AG04449 (cell line): Measurements from ENCODE around the gene PTPN23.

ENCODE experiments used
- CTCF ChIA-PET: fragments of 350-600 bp; formaldehyde crosslinking; extraction: SDS; loops from one replicate; lab custom pipeline; 2021; ENCODE audit warnings: antibody characterized with exemption; lab: Yijun Ruan, JAX
- POLR2A ChIA-PET: fragments of 400-600, 350-600 bp; formaldehyde crosslinking; extraction: SDS; loops from one replicate; lab custom pipeline; 2020; ENCODE audit warnings: antibody characterized with exemption, inconsistent platforms; lab: Yijun Ruan, JAX
- DNase-seq: peaks from one replicate; pipeline ENCODE4 v3.0.0-alpha.2; 2010; ENCODE audit warnings: low read depth, low spot score
- H3K4me3 ChIP-seq: 2 replicates; pipeline ENCODE4 v1.5.1; 2011; ENCODE audit warnings: low read depth, mild to moderate bottlenecking, control low read depth, low read length
- CTCF ChIP-seq: IDR thresholded peaks from one replicate; pipeline ENCODE4 v1.5.1; 2011; ENCODE audit warnings: mild to moderate bottlenecking, moderate library complexity, low read length, control low read depth, inconsistent platforms; ENCODE audit not compliant: insufficient read depth; ENCODE audit errors: missing control alignments

The PTPN23 gene

DNA sequence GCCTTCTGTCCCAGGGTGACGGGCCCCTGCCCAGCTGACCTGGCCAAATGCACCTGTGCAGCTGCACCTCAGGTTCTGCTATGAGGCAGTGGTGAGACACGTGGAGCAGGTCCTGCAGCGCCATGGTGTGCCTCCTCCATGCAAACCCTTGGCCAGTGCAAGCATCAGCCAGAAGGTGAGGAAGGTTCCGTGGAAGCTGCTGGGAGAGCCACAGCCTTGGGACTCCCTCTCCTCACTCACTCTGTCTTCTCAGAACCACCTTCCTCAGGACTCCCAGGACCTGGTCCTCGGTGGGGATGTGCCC is 31.6 kb downstream of the PTPN23 start:
- DNase-seq: no peak

DNA sequence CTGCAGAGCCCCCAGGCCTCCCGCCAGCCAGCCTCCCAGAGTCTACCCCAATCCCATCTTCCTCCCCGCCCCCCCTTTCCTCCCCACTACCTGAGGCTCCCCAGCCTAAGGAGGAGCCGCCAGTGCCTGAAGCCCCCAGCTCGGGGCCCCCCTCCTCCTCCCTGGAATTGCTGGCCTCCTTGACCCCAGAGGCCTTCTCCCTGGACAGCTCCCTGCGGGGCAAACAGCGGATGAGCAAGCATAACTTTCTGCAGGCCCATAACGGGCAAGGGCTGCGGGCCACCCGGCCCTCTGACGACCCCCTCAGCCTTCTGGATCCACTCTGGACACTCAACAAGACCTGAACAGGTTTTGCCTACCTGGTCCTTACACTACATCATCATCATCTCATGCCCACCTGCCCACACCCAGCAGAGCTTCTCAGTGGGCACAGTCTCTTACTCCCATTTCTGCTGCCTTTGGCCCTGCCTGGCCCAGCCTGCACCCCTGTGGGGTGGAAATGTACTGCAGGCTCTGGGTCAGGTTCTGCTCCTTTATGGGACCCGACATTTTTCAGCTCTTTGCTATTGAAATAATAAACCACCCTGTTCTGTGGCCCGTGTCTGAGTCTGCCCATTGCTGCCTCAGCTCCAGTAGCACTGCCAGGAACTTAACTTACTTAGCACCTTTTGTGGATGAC is 32.2 kb downstream of the PTPN23 start:
- H3K4me3 ChIP-seq: no peak overlapping the region
- POLR2A ChIA-PET: no interaction called here
- TF ChIP-seq CTCF: no peak
- no peak for DNase-seq
- CTCF ChIA-PET: interaction anchor here (0.9 to 5.9 kb wide), 2 partner anchors 8 to 10 kb away, joined by 3 to 75 read pairs; no protein-coding TSS in a partner anchor

More for the DNA sequence above, 31.6 kb downstream of the PTPN23 start:
- ChIA-PET CTCF (interaction anchor here (5.9 kb wide), 1 partner anchor 10 kb away, joined by 75 read pairs; no protein-coding TSS in a partner anchor), POLR2A (no interaction called here)
- no peak overlapping the region for H3K4me3 ChIP-seq
- TF ChIP-seq CTCF: no peak

GRCh38 chr3:47413751-47414150 is 32.9 kb downstream of the PTPN23 start:
- H3K4me3 ChIP-seq: no peak overlapping the region
- no peak for DNase-seq
- ChIA-PET CTCF (interaction anchor here (0.9 to 5.9 kb wide), 2 partner anchors 9 kb away, joined by 3 to 75 read pairs; no protein-coding TSS in a partner anchor), POLR2A (no interaction called here)
- no peak for TF ChIP-seq CTCF

GRCh38 chr3:47414161-47414564 is 33.3 kb downstream of the PTPN23 start:
- TF ChIP-seq CTCF: no peak
- CTCF ChIA-PET: interaction anchor here (5.9 kb wide), 1 partner anchor 8 kb away, joined by 75 read pairs; no protein-coding TSS in a partner anchor
- no peak for DNase-seq
- POLR2A ChIA-PET: no interaction called here
- no peak overlapping the region for H3K4me3 ChIP-seq

DNA sequence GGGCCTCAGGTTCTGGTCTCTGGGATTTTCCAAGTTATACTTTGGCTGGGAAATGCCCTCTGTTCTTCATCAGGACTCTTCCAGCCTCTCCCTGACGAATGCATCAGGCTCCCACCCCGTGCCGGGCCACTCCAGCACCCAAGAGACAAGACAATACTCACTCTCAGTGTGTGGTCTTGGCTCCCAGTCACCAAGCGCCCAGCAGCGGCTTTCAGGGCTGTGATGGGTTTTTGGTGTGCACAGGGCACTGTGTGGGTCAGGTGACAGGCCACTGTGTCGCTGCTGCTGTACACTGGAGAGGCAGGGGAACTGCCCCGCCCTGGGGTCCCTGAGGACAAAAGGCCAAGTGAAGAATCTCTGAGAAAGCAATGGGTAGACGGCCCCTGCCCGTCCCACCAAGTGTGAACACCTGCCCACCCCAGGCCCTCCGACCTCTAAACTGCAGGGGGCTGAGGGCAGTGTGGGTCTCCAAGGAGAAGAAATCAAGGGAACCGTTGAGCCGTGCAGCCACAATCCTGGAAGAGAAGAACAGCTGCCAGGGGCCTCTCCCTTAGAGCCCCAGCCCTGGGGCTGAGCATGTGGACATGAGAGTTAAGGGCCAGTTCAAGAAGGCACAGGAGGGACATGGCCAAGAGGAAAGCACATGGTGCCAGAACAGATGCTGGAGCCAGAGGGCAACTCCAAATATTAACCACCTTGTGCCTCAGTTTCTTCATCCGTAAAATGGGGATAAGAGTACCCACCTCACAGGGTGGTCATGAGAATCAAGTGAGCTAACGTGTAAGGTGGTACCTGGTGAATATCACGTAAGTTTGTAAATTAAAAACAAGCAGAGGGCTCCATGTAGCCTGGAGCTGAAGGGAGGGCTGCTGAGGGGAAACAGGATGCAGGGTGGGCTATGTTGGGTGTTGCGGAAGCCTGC is 34.1 kb downstream of the PTPN23 start:
- no peak for DNase-seq
- no peak for TF ChIP-seq CTCF
- ChIA-PET POLR2A (no interaction called here), CTCF (interaction anchor here (1.4 kb wide), 1 partner anchor 10 kb away, joined by 6 read pairs; no protein-coding TSS in a partner anchor)
- H3K4me3 ChIP-seq: no peak overlapping the region

- H3K4me3 ChIP-seq: no peak overlapping the region
- CTCF ChIA-PET: interaction anchor here (1.4 kb wide), 1 partner anchor 9 kb away, joined by 6 read pairs; no protein-coding TSS in a partner anchor
- DNase-seq: no peak
- TF ChIP-seq CTCF: no peak
- POLR2A ChIA-PET: no interaction called here
These were observed 35.2 kb downstream of the PTPN23 start for GRCh38 chr3:47416041-47416440.
